Epithelial cell of proximal tubule (primary cell): ENCODE measurements around the gene CD40. TPM values are rescaled to one million over a fixed set of nuclear protein-coding genes. Genes with fewer than 3 reads are reported as not detected.

Experiments
- DNase-seq: peaks from one replicate; pipeline ENCODE4 v3.0.0-alpha.2; 2011; ENCODE audit warnings: low read depth
- H3K4me3 ChIP-seq: 2 replicates; pipeline ENCODE4 v1.5.1; 2011; ENCODE audit warnings: low read depth, mild to moderate bottlenecking, low read length
- total RNA-seq: library from RNA; depleted of rRNA; stranded (reverse); fragments of >200 nt; gene quantifications from 2 replicates; pipeline ENCODE4 v1.2.3, GENCODE V29; 2015
- TF ChIP-seq, protein P1 (sequence below): conservative IDR thresholded peaks from 2 replicates; pipeline ENCODE4 v1.5.1; 2012; ENCODE audit warnings: low read depth, mild to moderate bottlenecking, low read length

CD40 gene
- total RNA-seq, 1 donor from 2014 or later, result 74.7 TPM

GRCh38 chr20:46177768-46178167 lies 59.7 kb downstream of the CD40 start:
- TF ChIP-seq, protein P1, sequence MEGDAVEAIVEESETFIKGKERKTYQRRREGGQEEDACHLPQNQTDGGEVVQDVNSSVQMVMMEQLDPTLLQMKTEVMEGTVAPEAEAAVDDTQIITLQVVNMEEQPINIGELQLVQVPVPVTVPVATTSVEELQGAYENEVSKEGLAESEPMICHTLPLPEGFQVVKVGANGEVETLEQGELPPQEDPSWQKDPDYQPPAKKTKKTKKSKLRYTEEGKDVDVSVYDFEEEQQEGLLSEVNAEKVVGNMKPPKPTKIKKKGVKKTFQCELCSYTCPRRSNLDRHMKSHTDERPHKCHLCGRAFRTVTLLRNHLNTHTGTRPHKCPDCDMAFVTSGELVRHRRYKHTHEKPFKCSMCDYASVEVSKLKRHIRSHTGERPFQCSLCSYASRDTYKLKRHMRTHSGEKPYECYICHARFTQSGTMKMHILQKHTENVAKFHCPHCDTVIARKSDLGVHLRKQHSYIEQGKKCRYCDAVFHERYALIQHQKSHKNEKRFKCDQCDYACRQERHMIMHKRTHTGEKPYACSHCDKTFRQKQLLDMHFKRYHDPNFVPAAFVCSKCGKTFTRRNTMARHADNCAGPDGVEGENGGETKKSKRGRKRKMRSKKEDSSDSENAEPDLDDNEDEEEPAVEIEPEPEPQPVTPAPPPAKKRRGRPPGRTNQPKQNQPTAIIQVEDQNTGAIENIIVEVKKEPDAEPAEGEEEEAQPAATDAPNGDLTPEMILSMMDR, result no peak
- DNase-seq, result no peak
- no peak overlapping the region for H3K4me3 ChIP-seq

- no peak for DNase-seq
- TF ChIP-seq, protein P1, result no peak
- H3K4me3 ChIP-seq, result no peak overlapping the region
Measured at GRCh38 chr20:46178891-46179290, 60.8 kb downstream of the CD40 start.

Other genes starting within 250 kb of the CD40 start
- gene ZSWIM1, start 237.1 kb upstream of the CD40 start, total RNA-seq, result 7.3 and 14.2 TPM in 2 replicates
- 0.87 TPM in 1 of 2 replicates, not detected in the other for gene SPATA25, start 230.7 kb upstream of the CD40 start, total RNA-seq
- gene NEURL2, start 227.1 kb upstream of the CD40 start, total RNA-seq, result 3.2 and 6.9 TPM in 2 replicates
- 42.7 and 62.5 TPM in 2 replicates for gene CTSA, start 227.0 kb upstream of the CD40 start, total RNA-seq
- gene PLTP, start 206.2 kb upstream of the CD40 start, total RNA-seq, result 20.9 and 38.5 TPM in 2 replicates
- 17.9 and 18.3 TPM in 2 replicates for gene PCIF1, start 183.6 kb upstream of the CD40 start, total RNA-seq
- gene ZNF335, start 146.1 kb upstream of the CD40 start, total RNA-seq, result 14.9 and 16.0 TPM in 2 replicates
- gene MMP9, start 109.4 kb upstream of the CD40 start, total RNA-seq, result 0.80 and 1.4 TPM in 2 replicates
- not detected in 2 replicates for gene SLC12A5, start 89.1 kb upstream of the CD40 start, total RNA-seq
- 20.9 and 32.5 TPM in 2 replicates for gene NCOA5, start 28.4 kb upstream of the CD40 start, total RNA-seq
- gene CDH22, start 190.2 kb downstream of the CD40 start, total RNA-seq, result not detected in 2 replicates